ENCODE data around the gene GLCE. TPM values are rescaled to one million over a fixed set of nuclear protein-coding genes. Genes with fewer than 3 reads are reported as not detected.

Gene GLCE
- total and polyA plus RNA-seq, 9 of the 15 experiments (the other 6 are each of a cell fraction or from before 2014, with no cell fraction given), result 4.6 to 12.3 (median 10.6) TPM

- DNase-seq (ENCODE audit: extremely low read depth in 1 of 4, low spot score in 3 of 4), result peak in 2 of 4 experiments; percentile 32 to 68
- in situ Hi-C loops (cut with MboI) (no loop called here), intact Hi-C loops (cut with micrococcal nuclease) (no loop called here)
- no peaks in the 10 kb centered on the region for H3K36me3 ChIP-seq (ENCODE audit: control insufficient read depth, insufficient read depth, low read length)
- H3K4me1 ChIP-seq (replicated peaks in 1 of 2; ENCODE audit: control insufficient read depth in 2 of 2, insufficient read depth in 2 of 2, low read length in 2 of 2), result peaks cover 2 to 15% of the 10 kb centered on the region in 2 experiments; a peak in 3 of 5 replicates
- ChIA-PET CTCF (ENCODE audit: low intra/inter-chr PET ratio) (interaction anchor here (0.6 kb wide), 1 partner anchor 533 kb away, joined by 3 read pairs; no protein-coding TSS in a partner anchor), POLR2A (interaction anchor here (1.2 kb wide), 1 partner anchor 42 kb away, joined by 3 read pairs; no protein-coding TSS in a partner anchor)
- no peaks in the 10 kb centered on the region for H3K9me1 ChIP-seq (ENCODE audit: control insufficient read depth, insufficient read depth, low read length)
- WGBS (ENCODE audit: insufficient coverage, low coverage, missing lambda C conversion rate), result 0% methylated on average over 9 of the region's 11 CpGs
- ATAC-seq, result peak; percentile 68
- no TSS peak for BruUV-seq (replicated peaks)
- H3K79me2 ChIP-seq (ENCODE audit: control insufficient read depth, insufficient read depth, low read length), result no peaks in the 10 kb centered on the region
- peaks cover 5% of the 10 kb centered on the region; the same call in 1 of the 2 replicates for H4K20me1 ChIP-seq (replicated peaks; ENCODE audit: control insufficient read depth, insufficient read depth, low read length)
- H2AFZ ChIP-seq (ENCODE audit: low read depth, low read length), result no peak overlapping the region
- H3K4me2 ChIP-seq (ENCODE audit: insufficient read depth, low read length), result peak overlapping the region; percentile 46; the same call in 1 of the 2 replicates
- H3K27me3 ChIP-seq (ENCODE audit: control insufficient read depth in 2 of 2, insufficient read depth in 2 of 2, low read length in 2 of 2), result peaks cover 27 to 46% of the 10 kb centered on the region in 2 experiments
- peak; percentile 23 for FAIRE-seq
- no peaks in the 10 kb centered on the region for H3K9me3 ChIP-seq (replicated peaks; ENCODE audit: control insufficient read depth, insufficient read depth, low read depth, low read length)
- no peak overlapping the region for H3K9ac ChIP-seq (ENCODE audit: insufficient read depth in 1 of 2, low read depth in 2 of 2, low read length in 2 of 2)
- no peak overlapping the region for H3K4me3 ChIP-seq
- H3K27ac ChIP-seq (ENCODE audit: extremely low read depth, low read depth, low read length), result no peak overlapping the region
- TF ChIP-seq KHSRP (IDR thresholded peaks at IDR 0.05) (no peak), ZNF134 (CRISPR knock-in tag; conservative IDR thresholded peaks at IDR 0.05) (peak; percentile 58; the same call in 1 of the 2 replicates), MYC (IDR thresholded peaks at IDR 0.05; ENCODE audit: low read depth, low read length) (peak; percentile 36; the same call in 1 of the 2 replicates), MYC (CRISPR knock-in tag; IDR thresholded peaks at IDR 0.05; ENCODE audit: borderline replicate concordance, low read depth) (no peak), PTBP1 (IDR thresholded peaks at IDR 0.05; ENCODE audit: low read depth, low read length) (no peak), CEBPZ (IDR thresholded peaks at IDR 0.05; ENCODE audit: borderline replicate concordance, low read depth, low read length) (no peak), SNAPC5 (CRISPR knock-in tag; IDR thresholded peaks at IDR 0.05) (no peak), ETS2 (tag; IDR thresholded peaks at IDR 0.05; ENCODE audit: borderline replicate concordance, poor library complexity, severe bottlenecking) (no peak), ZNF699 (CRISPR knock-in tag; IDR thresholded peaks at IDR 0.05; ENCODE audit: insufficient replicate concordance) (no peak), IFI16 (CRISPR knock-in tag; IDR thresholded peaks at IDR 0.05) (no peak), CREBBP (IDR thresholded peaks at IDR 0.05; ENCODE audit: low read depth, low read length) (no peak), TCF7 (IDR thresholded peaks at IDR 0.05; ENCODE audit: borderline replicate concordance) (no peak), ATF2 (CRISPR knock-in tag; IDR thresholded peaks at IDR 0.05) (no peak), ARID2 (IDR thresholded peaks at IDR 0.05) (no peak), KAT2B (IDR thresholded peaks at IDR 0.05; ENCODE audit: low read depth, low read length) (no peak), NRF1 (conservative IDR thresholded peaks at IDR 0.05 in 1 of 2, IDR thresholded peaks at IDR 0.05 in 1 of 2) (no peak), ZNF3 (CRISPR knock-in tag; IDR thresholded peaks at IDR 0.05) (no peak), KDM4B (IDR thresholded peaks at IDR 0.05; ENCODE audit: borderline replicate concordance in 2 of 2, low read depth in 1 of 2) (no peak)
Measured at GRCh38 chr15:69114331-69114928, 46.0 kb upstream of the GLCE start.
